Right kidney (tissue), 1 donor: ENCODE results near the gene CLIP4.
A peak's percentile ranks its signal among the peaks of the same experiment; 100 is the strongest.

Source experiments
- DNase-seq: peaks from one replicate; pipeline ENCODE4 v3.0.0-alpha.2; 2016

The CLIP4 gene

DNA sequence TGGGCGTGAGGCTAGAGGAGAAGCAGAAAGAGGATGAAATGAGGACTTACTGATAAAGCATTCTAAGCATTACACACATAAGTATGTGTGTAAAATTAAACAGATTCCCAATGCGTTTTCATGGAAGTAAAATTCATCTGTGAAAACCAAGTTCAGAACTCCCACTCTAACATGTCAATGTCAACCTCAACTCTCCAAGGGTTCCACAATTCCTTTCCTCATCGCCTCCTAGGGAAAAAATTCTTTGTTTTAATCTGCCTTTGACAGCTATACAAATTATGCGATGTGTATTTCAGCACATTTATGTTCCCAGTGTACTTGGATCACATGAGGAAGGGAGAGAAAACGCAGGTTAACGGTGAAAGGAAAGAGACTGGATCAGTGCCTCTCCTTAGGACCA lies 76.6 kb downstream of the CLIP4 start:
- no peak for DNase-seq

DNA sequence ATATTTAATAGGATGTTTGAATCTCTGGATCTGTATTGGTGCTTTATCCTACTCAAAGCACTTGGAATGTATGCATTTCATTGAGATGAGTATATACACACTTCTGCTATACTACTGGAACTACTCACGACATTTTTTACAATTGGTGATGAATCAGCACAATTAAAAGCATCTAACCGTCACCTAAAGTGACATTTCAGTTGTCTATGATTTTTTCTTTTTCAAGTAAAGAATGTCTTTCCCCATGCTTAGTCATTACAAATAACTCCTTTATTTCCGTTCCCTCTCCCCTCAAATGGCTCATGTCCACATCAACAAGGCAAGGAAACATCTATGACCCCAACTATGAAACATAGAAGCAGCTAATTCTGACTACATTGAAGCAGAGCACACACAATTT lies 77.3 kb downstream of the CLIP4 start:
- no peak for DNase-seq

DNA sequence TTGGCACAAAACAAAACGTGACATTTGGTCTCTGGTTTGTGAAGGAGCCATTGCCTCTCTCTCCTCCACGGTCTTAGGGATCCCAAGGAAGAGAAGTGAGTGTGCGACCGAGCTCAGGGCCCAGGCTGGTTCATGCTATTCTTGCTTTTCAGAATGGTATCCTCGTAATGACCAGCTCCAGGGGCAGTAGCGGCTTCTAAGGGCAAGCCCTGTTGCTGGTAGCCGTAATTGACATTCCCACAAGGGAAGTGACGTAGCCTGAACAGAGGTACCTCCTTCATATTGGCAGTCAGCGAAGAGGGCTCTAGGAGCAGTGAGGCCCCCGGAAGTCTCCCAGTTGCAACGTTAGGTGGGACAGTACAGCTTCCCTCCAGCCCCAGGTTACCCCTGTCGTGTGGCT lies 77.9 kb downstream of the CLIP4 start:
- no peak for DNase-seq

DNA sequence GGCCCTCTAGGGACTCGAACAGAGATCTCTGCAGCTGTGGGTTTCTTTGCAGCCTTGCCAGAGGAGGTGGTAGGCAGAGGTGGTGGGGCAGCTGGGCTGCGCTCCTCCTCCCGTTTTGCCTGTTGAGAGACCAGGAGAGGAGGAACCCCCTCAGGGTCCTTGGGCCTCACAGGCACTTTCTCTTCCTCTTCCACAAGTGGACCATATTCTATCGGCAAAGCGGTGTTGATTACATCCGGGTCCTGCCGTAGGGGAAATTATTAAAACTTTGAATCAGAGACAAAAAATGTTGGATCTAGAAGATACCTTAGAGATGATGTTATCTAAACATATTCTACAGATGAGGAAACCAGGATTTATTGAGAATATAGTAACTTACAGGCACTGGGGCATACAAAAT lies 78.5 kb downstream of the CLIP4 start:
- DNase-seq, result no peak

GRCh38 chr2:29195796-29196195 lies 80.6 kb downstream of the CLIP4 start:
- no peak for DNase-seq

DNA sequence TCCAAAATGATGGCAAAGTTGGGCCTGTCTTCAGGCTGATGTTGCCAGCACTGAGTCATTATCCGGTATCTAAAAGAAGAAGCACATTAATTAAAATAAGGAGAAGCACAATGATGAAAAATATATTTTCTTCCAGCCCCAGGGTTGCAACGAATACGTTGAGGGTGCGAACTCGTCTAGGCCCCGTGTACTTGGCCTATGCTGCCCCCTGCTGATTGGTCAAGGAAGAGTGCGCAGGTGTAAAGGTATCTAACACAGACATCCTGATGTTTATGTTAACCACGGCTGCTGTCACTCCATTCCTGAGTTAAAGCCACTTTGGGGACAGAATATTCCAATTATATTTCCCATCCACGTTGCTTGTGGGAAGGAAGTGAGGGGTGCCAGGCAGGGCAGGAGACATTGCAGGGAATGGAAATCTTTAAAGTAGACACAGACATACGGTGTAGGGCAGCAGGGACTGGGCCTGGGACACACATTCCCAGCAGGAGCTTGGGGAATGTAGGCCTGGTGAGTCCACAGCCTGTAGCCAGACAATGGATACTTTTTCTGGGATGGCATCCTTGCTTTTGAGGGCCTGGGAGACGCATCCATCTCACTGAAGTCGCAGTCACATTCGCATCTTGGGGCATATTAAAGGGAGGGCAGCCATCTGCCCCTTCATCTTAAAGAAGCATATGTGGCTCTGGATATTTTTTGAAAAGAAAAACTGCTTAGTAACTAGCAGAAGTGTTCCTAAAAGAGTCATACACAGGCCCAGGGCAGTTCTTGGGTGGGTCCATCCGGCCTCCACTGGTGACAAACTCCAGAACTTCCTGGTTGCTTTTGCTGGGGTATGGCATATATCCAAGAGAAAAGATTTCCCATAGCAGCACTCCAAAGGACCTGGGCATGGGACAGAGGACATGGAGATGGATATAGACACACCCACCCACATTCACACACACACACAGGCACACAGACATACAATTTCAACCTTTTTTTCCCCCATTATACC lies 81.9 kb downstream of the CLIP4 start:
- DNase-seq, result peak; percentile 33

GRCh38 chr2:29201979-29202378 lies 86.8 kb downstream of the CLIP4 start:
- DNase-seq, result no peak

- no peak for DNase-seq
These were observed 87.7 kb downstream of the CLIP4 start for GRCh38 chr2:29202819-29203495.

- DNase-seq, result no peak
These were observed 91.7 kb downstream of the CLIP4 start for GRCh38 chr2:29206941-29207340.

DNA sequence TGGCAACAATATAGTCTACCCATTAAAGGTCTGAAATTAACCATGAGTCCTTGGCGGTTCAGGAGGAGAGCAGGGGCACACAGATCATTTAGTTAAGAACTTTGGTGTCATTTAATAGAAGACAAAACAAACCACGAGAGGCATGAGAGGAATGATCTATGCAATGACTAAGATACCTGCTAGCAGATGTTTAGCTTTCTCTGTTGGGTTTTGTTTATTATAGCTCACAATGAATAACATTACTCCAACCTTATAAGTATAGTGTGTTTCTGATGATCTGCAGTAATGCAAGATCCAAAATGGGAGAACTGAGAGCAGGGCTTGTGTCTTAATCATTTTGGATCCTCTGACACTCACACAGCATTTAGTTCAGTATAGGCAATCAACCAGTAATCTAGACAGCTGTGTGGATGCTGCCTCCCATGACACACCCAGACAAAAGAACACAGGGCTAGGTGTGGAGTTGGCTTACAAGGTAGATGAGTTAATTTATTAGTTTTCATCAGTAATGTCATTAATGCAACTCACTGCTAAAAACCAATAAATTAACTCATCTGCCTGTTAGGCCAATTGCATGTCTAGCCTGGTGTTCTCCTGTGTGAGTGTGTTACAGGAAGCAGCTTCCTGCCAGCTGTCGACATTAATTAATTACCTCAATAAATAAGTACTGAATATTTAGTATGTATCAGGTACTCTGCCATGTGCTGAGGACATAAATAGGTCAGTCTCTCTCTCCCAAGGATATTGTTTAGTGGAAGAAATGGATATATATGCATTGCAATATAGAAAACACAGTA lies 92.3 kb downstream of the CLIP4 start:
- DNase-seq, result no peak

DNA sequence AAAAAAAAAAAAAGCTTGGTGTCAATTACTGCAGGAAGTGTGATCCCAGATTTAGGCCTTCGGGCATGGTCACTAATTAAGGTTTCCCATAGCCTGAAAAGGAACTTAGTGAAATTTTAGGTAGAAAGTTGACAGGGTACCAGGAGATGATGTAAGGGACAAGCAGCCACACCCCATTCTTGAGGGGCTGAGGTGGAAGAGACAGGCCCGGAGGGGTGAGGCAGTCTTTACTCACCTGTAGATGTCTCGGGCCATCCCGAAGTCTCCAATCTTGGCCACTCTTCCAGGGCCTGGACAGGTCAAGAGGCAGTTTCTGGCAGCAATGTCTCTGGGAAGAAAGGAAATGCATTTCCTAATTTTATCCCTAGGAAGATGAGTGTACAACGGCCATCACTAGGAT lies 94.3 kb downstream of the CLIP4 start:
- no peak for DNase-seq

DNA sequence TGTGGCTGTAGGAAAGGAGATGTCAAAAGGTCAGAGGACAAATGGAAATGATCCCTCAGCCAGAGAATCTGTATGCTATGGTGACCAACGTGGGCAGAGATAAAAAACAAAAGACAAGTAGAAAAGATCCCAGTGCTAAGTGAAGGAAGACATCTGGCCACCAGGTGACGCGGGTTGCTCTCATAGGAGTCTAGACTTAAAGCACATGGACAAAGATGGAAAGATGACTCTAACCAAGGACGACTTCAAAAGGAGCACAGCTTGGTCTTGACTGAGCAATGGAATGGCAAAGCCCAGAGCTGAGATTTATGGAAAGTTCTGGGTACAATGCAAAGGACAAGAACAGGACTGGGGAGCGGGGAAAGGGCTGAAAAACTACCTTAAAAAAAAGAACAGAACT lies 96.8 kb downstream of the CLIP4 start:
- no peak for DNase-seq

GRCh38 chr2:29213888-29214291 lies 98.7 kb downstream of the CLIP4 start:
- no peak for DNase-seq

- no peak for DNase-seq
These were observed 99.9 kb downstream of the CLIP4 start for GRCh38 chr2:29215073-29215472.

DNA sequence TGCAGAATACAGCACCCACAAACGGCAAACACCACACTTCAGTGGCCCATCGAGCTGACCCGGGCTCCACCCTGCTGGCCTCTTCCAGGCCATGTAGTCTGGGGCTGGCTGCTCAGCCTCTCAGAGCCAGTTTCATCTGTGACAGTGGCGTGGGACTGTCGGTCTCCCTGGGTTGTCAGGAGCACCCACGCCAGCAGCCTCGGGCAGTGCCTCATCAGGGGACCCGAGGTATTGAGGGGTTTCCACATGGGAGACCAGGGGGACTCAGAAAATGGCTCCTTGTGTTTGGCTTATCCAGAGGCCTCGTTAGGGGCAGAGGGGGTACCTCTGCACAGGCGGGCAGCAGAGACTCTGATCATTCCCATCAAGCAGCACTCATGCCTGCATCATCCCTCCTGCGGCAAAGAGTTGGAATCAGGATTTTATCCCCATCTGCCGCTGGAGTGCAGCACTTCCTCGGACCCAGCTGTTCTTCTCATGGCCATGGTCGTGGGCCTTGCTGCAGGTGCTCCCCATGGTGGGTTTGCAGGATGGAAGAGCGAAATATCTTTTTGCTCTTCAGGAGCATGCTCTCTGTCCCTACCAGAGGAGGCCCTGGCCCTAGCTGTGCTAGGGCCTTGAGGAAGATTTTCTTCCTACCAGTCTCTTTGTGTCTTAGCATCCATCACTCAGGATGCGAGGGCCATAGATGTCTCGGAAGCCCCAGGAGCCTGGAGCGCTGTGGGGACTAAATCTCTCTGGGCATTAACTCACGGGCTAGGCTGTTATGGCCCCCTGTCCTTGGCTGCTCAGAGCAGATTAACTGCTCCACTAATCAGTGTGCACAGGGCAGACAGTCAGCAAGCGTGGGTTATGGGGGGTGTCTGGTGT lies 100.8 kb downstream of the CLIP4 start:
- no peak for DNase-seq

DNA sequence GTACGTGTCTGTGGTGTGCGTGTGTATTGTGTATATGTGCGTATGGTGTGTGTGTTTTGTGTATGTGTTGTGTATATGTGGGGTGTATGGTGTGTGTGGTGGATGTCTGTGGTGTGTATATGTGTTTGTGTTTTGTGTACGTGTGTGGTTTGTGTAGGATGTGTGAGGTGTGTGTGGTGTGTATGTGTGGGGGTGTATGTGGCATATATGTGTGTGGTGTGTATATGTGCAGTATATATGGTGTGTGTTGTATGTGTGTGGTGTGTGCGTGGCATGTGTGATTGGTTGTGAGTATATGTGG lies 101.3 kb downstream of the CLIP4 start:
- DNase-seq, result no peak

DNA sequence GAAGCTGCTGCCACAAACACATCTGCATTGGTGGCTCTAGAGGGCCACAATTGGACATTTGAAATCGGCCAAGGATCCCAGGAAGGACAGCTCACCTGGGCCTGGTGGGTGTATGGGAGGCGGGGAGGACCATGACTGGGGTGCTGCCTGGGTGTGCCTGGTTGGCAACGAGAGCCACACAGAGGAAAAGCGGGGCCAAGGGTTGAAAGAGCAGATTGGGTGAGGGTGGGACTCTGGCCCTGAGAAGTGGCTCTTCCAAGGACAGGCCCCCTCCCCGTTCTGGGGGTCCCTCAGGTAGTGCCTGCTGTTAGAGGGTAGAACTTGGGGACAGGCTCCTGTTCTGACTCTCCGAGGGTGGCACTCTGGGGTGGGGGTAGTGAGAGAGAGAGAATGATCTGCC lies 102.9 kb downstream of the CLIP4 start:
- DNase-seq, result no peak

GRCh38 chr2:29218550-29219125 lies 103.4 kb downstream of the CLIP4 start:
- DNase-seq, result no peak

DNA sequence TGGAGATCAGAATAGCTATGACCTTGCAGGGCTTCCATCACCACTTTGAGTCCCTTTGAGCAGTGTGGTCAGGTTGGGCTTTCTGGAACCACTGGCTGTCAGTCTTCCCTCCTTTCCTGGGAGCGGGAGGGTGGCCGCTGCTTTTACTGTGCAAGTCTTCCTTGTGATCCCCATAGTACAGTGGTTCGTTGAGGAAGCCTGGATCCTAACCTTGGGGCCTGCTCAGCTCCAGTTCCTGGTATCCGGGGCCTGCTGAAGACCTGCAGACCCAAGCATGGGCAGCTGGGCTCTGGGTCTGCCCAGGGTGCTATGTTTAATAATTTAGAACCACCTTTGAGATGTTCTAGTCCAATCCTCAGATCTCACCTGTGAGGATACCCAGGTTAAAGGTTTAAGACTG lies 104.2 kb downstream of the CLIP4 start:
- DNase-seq, result no peak

GRCh38 chr2:29220506-29221270 lies 105.5 kb downstream of the CLIP4 start:
- no peak for DNase-seq
